Common myeloid progenitor, CD34-positive (primary cell): ENCODE measurements around the gene CYTH1.

Source experiments
- CTCF ChIA-PET: fragments of 350-600 bp; sonication (Branson Sonifier 250); formaldehyde crosslinking; loops from one replicate; lab custom pipeline; 2021; ENCODE audit warnings: antibody characterized with exemption; lab: Charles Lee
- POLR2A ChIA-PET: fragments of 350-600 bp; sonication (Branson Sonifier 250); formaldehyde crosslinking; loops from one replicate; lab custom pipeline; 2021; ENCODE audit warnings: antibody characterized with exemption; lab: Charles Lee
- DNase-seq, 3 donors: peaks; one replicate each; pipeline versions ENCODE4 v3.0.0 to v3.0.0-alpha.2; 2013
- H3K27ac ChIP-seq, 2 experiments: 1 replicate in 1 of 2; 2 replicates in 1 of 2; pipeline ENCODE4 v1.7.0; 2013; ENCODE audit warnings: inconsistent platforms in 2 of 2, low read length in 2 of 2, mild to moderate bottlenecking in 2 of 2, low read depth in 1 of 2, moderate library complexity in 1 of 2; ENCODE audit not compliant: severe bottlenecking in 2 of 2, insufficient read depth in 1 of 2, poor library complexity in 1 of 2
- H3K27me3 ChIP-seq, 5 experiments: replicated peaks in 2 of 5; 1 replicate in 3 of 5; 2 replicates in 2 of 5; pipeline versions ENCODE4 v1.6.1 to v1.7.0; 2013; ENCODE audit warnings: low read length in 4 of 5, mild to moderate bottlenecking in 2 of 5, moderate library complexity in 2 of 5, inconsistent platforms in 1 of 5; ENCODE audit not compliant: insufficient read depth in 5 of 5, control insufficient read depth in 4 of 5
- H3K36me3 ChIP-seq, 4 experiments: 1 replicate in 2 of 4; 2 replicates in 2 of 4; pipeline versions ENCODE4 v1.6.1 to v1.7.0; 2013; ENCODE audit warnings: low read length in 3 of 4, control low read depth in 1 of 4, mild to moderate bottlenecking in 1 of 4; ENCODE audit not compliant: control insufficient read depth in 4 of 4, insufficient read depth in 4 of 4
- H3K4me1 ChIP-seq, 4 experiments: 1 replicate in 3 of 4; 2 replicates in 1 of 4; pipeline versions ENCODE4 v1.6.1 to v1.7.1; 2013; ENCODE audit warnings: low read length in 3 of 4, mild to moderate bottlenecking in 3 of 4, control low read depth in 1 of 4, inconsistent platforms in 1 of 4, moderate library complexity in 1 of 4; ENCODE audit not compliant: control insufficient read depth in 4 of 4, insufficient read depth in 4 of 4; ENCODE audit errors: control extremely low read depth in 1 of 4
- H3K4me3 ChIP-seq, 7 experiments: 1 replicate in 4 of 7; 2 replicates in 3 of 7; pipeline versions ENCODE4 v1.5.1 to v1.7.0; 2013; ENCODE audit warnings: mild to moderate bottlenecking in 7 of 7, low read length in 6 of 7, moderate library complexity in 6 of 7, inconsistent platforms in 2 of 7, low read depth in 2 of 7, control low read depth in 1 of 7; ENCODE audit not compliant: insufficient read depth in 4 of 7, control insufficient read depth in 1 of 7; ENCODE audit errors: extremely low read depth in 1 of 7
- H3K9me3 ChIP-seq, 5 experiments: 1 replicate in 4 of 5; 2 replicates in 1 of 5; pipeline versions ENCODE4 v1.6.1 to v1.7.1; 2013; ENCODE audit warnings: low read length in 4 of 5, mild to moderate bottlenecking in 2 of 5, inconsistent platforms in 1 of 5, low read depth in 1 of 5, moderate library complexity in 1 of 5; ENCODE audit not compliant: control insufficient read depth in 4 of 5, insufficient read depth in 2 of 5; ENCODE audit errors: control extremely low read depth in 1 of 5
- WGBS: methylation state at CpG from one replicate; pipeline ENCODE4 v1.1.5; 2013; ENCODE audit not compliant: insufficient coverage; 5-methylcytosine and 5-hydroxymethylcytosine counted together

CYTH1 gene

DNA sequence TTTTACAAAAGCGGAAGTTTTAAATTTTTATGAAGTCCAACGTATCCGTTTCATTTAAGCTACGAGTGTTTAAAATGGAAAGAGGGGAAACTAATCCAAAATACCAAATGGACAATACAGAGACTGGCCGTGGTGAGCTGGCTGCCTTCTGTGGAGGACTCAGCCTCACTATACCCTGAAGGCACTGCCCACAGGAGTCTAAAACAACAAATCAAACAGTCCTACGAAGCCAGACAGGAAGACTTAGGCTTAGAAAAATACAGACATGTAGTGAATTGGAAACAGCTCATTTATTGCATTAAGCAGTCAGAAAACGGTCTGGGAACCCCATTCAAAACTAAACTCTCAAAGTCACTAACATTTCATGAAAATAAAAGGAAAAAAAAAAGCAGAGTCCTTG is 75.1 kb downstream of the CYTH1 start:
- POLR2A ChIA-PET = no interaction called here
- Histone ChIP-seq H3K27me3 (no peaks in the 10 kb centered on the region), H3K27ac (no peak overlapping the region), H3K4me3 (no peak overlapping the region), H3K36me3 (peaks cover 18 to 40% (median 28%) of the 10 kb centered on the region in 4 experiments), H3K4me1 (peaks cover 0 to 7% (median 0%) of the 10 kb centered on the region in 4 experiments), H3K9me3 (no peaks in the 10 kb centered on the region)
- WGBS = 96% methylated on average over 3 of the region's 7 CpGs
- CTCF ChIA-PET = interaction anchor here (0.7 to 6.1 kb wide), 12 partner anchors 11 to 220 kb away, joined by 3 to 57 read pairs (median 6); no protein-coding TSS in a partner anchor
- DNase-seq = no peak

GRCh38 chr17:78706271-78706915 is 75.7 kb downstream of the CYTH1 start:
- ChIA-PET POLR2A (no interaction called here), CTCF (interaction anchor here (0.8 to 6.1 kb wide), 5 partner anchors 10 to 209 kb away, joined by 3 to 57 read pairs (median 3); no protein-coding TSS in a partner anchor)
- Histone ChIP-seq H3K4me3 (no peak overlapping the region), H3K4me1 (peaks cover 0 to 7% (median 0%) of the 10 kb centered on the region in 4 experiments), H3K27me3 (no peaks in the 10 kb centered on the region), H3K36me3 (peaks cover 22 to 46% (median 32%) of the 10 kb centered on the region in 4 experiments), H3K9me3 (no peaks in the 10 kb centered on the region), H3K27ac (no peak overlapping the region)
- 95% methylated on average over 9 of the region's 10 CpGs for WGBS
- DNase-seq = no peak

DNA sequence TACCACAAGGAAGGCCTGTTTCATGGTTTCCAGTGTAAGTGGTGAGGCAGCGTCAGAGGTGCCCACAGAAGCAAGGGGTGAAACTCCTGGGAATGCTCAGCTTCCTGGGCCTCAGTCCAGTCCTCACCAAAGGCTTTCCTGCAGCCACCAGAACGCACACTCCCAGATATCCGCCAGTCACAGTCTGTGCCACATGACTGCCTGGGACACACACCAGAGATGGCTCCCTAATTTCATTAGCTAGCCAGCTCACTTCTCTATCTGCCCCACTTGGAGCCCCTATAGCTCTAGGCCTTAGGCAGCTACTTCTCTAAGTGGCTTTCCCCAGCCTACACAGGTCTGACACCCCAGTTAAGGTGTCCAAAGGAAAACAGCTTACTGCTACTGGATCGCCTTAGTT is 77.0 kb downstream of the CYTH1 start:
- no peaks in the 10 kb centered on the region for H3K27me3 ChIP-seq
- ChIA-PET CTCF (interaction anchor here (1.4 kb wide), 1 partner anchor 14 kb away, joined by 3 read pairs; no protein-coding TSS in a partner anchor), POLR2A (interaction anchor here (1.0 kb wide), 1 partner anchor 18 kb away, joined by 3 read pairs; no protein-coding TSS in a partner anchor)
- peaks cover 0 to 7% (median 0%) of the 10 kb centered on the region in 4 experiments for H3K4me1 ChIP-seq
- DNase-seq = no peak
- peaks cover 22 to 51% (median 38%) of the 10 kb centered on the region in 4 experiments for H3K36me3 ChIP-seq
- no peak overlapping the region for H3K27ac ChIP-seq
- H3K4me3 ChIP-seq = no peak overlapping the region
- no peaks in the 10 kb centered on the region for H3K9me3 ChIP-seq
- 94% methylated on average over 3 of the region's 4 CpGs for WGBS

GRCh38 chr17:78704594-78704993 is 77.5 kb downstream of the CYTH1 start:
- ChIA-PET POLR2A (no interaction called here), CTCF (interaction anchor here (1.0 to 1.4 kb wide), 2 partner anchors 13 to 211 kb away, joined by 3 read pairs; no protein-coding TSS in a partner anchor)
- DNase-seq = no peak
- H3K9me3 ChIP-seq = no peaks in the 10 kb centered on the region
- H3K4me1 ChIP-seq = peaks cover 0 to 3% (median 0%) of the 10 kb centered on the region in 4 experiments
- H3K27me3 ChIP-seq = no peaks in the 10 kb centered on the region
- 87% methylated on average over 3 of the region's 3 CpGs for WGBS
- no peak overlapping the region for H3K27ac ChIP-seq
- peaks cover 22 to 55% (median 42%) of the 10 kb centered on the region in 4 experiments for H3K36me3 ChIP-seq
- no peak overlapping the region for H3K4me3 ChIP-seq

GRCh38 chr17:78697554-78698343 is 84.3 kb downstream of the CYTH1 start:
- Histone ChIP-seq H3K36me3 (peaks cover 10 to 88% (median 44%) of the 10 kb centered on the region in 4 experiments), H3K4me1 (peaks cover 0 to 4% (median 0%) of the 10 kb centered on the region in 4 experiments), H3K27ac (no peak overlapping the region), H3K4me3 (no peak overlapping the region), H3K27me3 (no peaks in the 10 kb centered on the region), H3K9me3 (no peaks in the 10 kb centered on the region)
- ChIA-PET POLR2A (interaction anchor here (0.5 to 0.6 kb wide), 3 partner anchors 42 to 336 kb away, joined by 3 read pairs; no protein-coding TSS in a partner anchor), CTCF (interaction anchor here (1.0 to 1.5 kb wide), 2 partner anchors 11 kb away, joined by 3 to 4 read pairs; no protein-coding TSS in a partner anchor)
- DNase-seq = peak in 1 of 3 donors; percentile 26
- 93% methylated on average over 20 of the region's 25 CpGs for WGBS

DNA sequence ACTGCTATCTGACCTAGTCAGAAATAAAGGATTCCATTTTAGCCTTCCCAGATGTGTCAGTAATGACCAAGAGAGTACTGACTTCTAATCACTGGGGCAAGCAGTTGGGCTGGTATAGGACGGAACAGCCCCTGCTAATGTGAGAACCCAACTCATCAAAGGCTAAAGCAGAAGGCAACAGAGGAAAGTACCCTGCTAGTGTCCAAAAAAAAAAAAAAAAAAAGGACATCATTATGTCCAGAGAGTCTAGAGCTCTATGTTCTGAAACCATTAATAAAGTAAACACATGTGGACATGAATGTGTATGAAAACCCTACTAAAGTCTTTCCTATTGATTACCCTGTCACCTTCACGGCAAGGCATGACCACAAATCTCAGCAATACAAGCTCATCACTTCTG is 85.0 kb downstream of the CYTH1 start:
- H3K4me1 ChIP-seq = peaks cover 0 to 4% (median 0%) of the 10 kb centered on the region in 4 experiments
- POLR2A ChIA-PET = interaction anchor here (0.5 kb wide), 1 partner anchor 42 kb away, joined by 3 read pairs; no protein-coding TSS in a partner anchor
- no peak overlapping the region for H3K4me3 ChIP-seq
- WGBS = 100% methylated on average over 1 of the region's 2 CpGs
- no peaks in the 10 kb centered on the region for H3K9me3 ChIP-seq
- CTCF ChIA-PET = interaction anchor here (1.5 kb wide), 1 partner anchor 11 kb away, joined by 4 read pairs; no protein-coding TSS in a partner anchor
- H3K36me3 ChIP-seq = peaks cover 15 to 89% (median 47%) of the 10 kb centered on the region in 4 experiments
- H3K27me3 ChIP-seq = no peaks in the 10 kb centered on the region
- DNase-seq = no peak
- H3K27ac ChIP-seq = no peak overlapping the region
